Panc1 (cell line): Measurements from ENCODE around the gene LCE1F.

ENCODE experiments used
- CTCF ChIP-seq: fragments of 450-650 bp; IDR thresholded peaks from 2 replicates; pipeline ENCODE4 v1.5.1; 2017; ENCODE audit warnings: mild to moderate bottlenecking
- POLR2AphosphoS5 ChIP-seq: IDR thresholded peaks from 2 replicates; pipeline ENCODE4 v1.6.1; 2012; ENCODE audit warnings: mild to moderate bottlenecking, low read depth, low read length, moderate library complexity
- REST ChIP-seq, 2 experiments: IDR thresholded peaks; 2 replicates each; pipeline ENCODE4 v1.6.1; 2011 to 2012; ENCODE audit warnings: low read depth in 2 of 2, control low read depth in 1 of 2, low read length in 1 of 2, mild to moderate bottlenecking in 1 of 2, moderate library complexity in 1 of 2; ENCODE audit not compliant: insufficient read depth in 1 of 2
- SIN3A ChIP-seq: IDR thresholded peaks from 2 replicates; pipeline ENCODE4 v1.6.1; 2012; ENCODE audit warnings: low read depth, mild to moderate bottlenecking, low read length, moderate library complexity, borderline replicate concordance; ENCODE audit not compliant: insufficient read depth
- TCF7L2 ChIP-seq: IDR thresholded peaks from 2 replicates; pipeline ENCODE4 v1.6.1; 2011; ENCODE audit warnings: mild to moderate bottlenecking, low read depth, low read length, inconsistent platforms

GRCh38 chr1:152725261-152725660 is 49.7 kb upstream of the LCE1F start:
- 0 out of 2 replicates have a peak, but pooled peaks have one; percentile 4 for TF ChIP-seq CTCF
- TF ChIP-seq REST (IDR thresholded peaks at IDR 0.05; ENCODE audit: insufficient read depth in 1 of 2, low read depth in 2 of 2, low read length in 1 of 2) = no peak
- no peak for TF ChIP-seq POLR2AphosphoS5
- TF ChIP-seq SIN3A = no peak
- TF ChIP-seq TCF7L2 = no peak
